ENCODE data around the gene KIAA1210. TPM values are rescaled to one million over a fixed set of nuclear protein-coding genes. Genes with fewer than 3 reads are reported as not detected.

Gene KIAA1210
- total RNA-seq, 1 donor from 2014 or later = not detected

DNA sequence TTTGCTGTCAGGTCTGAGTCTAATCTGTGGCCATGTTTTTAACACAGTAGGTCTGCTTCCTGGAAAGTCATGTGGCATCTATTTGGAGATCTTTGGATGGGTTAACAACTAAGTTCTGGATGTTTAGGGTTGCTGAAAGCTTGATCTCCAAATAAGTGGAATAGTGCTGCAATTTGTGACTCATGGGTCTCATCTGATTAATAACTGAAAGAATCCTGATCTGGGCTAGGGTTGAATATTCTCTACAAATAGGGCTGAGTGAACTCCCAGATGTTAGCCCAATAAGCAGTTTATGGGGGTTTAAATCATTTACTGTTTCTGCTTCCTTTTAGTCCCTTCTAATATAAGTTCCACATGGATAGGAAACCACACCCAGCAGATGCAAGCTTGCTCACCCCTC, 31.7 kb downstream of the KIAA1210 start:
- no peak for ATAC-seq
- intact Hi-C loops (cut with DNase I) = no loop called here
- no peak for DNase-seq (ENCODE audit: missing footprints)

DNA sequence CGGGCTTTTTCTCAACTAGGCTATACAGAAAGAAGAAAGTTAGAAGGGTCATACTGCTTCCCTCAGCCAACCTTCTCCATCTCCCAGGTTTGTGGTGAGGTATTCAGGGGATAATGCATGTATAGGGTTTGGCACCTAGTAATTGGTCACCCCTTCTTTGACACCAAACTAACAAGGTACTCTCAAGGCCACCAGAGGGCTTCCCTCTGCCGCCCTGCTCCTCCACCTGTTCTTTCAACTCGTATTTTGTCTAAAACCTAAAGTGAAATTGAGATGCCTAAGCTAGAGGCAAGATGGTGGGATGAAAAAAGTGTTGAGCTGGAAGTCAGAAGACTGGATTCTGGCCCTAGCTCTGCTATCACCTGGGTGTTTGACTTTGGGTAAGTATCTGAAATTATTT, 32.8 kb downstream of the KIAA1210 start:
- DNase-seq (ENCODE audit: missing footprints) (no peak), ATAC-seq (no peak)
- intact Hi-C loops (cut with DNase I) = no loop called here

DNA sequence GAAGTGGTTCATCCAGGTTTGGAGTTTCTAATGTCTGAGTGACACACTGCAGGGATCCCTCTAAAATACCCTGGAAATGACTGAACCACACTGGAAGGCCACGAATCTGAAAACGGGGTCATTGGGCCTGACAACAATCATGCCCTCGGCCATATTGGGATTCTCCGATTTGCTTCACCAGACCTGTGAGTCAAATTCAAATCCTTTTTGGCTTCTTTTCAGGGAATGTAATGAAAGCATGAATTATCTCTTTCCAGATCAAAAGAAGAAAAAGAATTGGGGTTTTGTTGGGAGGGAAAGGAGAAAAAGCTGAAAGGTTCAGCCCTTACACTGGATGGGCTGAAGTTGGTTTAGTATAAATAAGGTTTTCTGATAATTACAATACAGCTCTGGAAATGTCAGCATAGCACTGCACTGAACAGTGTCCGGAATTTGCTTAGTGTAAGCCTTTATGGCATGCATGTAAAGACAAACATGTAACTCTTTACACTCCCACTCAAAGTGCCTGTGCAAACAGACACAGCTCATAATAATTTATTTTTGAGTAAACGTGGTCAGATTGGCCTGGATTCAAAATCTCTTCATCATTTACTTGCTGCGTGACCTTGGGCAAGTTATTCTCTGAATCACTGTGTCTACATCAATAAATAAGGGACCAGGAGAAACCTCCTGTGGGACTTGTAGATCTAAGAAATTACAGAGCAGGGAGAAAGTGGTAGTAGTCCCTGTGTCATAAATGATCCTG, 33.4 kb downstream of the KIAA1210 start:
- ATAC-seq (no peak), DNase-seq (ENCODE audit: missing footprints) (no peak)
- intact Hi-C loops (cut with DNase I) = no loop called here

DNA sequence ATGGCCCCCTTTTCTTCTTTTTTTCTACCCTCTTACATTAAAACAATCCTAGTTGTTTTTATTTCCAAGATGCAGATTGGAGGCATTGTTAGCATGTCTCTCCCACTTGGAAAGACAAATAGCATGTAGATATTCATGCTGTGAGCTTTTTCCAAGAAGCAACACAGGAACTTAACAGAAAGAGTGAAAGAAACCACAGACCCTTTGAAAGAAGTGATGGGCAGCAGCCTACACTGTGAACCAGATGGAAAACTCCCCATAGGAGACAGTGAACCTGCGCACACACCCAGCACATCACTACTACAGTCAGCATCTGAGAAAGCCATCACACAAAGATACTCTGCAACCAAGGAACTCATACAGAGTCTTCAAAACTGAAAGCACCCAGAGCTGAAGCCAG, 37.0 kb downstream of the KIAA1210 start:
- ATAC-seq = no peak
- DNase-seq (ENCODE audit: missing footprints) = no peak
- intact Hi-C loops (cut with DNase I) = no loop called here

DNA sequence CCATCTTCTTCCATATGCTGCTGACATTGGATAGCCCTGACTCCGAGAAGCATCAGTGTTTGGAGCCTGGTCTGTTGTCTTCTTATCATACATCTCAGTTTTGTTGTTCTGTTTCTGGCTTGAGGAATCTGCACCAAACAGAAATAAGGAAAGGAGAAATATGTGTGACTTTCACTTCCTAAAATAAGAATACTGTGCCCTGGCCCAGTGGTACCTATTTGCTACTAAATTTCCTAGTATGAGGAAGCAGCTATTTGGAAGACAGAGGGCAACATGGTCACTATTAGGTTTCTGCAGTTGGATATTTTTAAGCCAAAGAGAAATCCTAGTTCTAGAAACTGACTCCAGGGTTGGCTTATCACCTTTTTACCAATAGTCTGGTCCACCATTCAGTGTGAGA, 38.0 kb downstream of the KIAA1210 start:
- DNase-seq (ENCODE audit: missing footprints) = no peak
- intact Hi-C loops (cut with DNase I) = no loop called here
- ATAC-seq = no peak

DNA sequence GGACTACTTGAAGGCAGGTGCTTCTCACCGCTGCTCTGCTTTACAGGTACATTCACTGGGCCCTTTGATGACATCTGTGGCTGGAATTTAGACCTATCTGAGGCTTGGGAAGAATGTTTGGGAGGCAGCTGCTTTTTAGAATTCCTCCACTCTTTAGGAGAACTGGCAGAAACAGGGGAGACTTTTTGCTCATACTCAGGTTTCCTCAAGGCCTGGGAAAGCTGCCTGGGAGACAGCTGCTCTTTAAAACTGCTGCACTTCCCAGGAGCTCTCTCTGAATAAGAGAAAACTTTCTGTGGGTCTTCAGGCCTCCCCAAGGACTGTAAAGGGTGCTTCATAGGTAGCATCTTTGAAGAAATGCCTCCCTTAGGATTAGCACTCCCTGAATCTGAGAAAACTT, 40.5 kb downstream of the KIAA1210 start:
- intact Hi-C loops (cut with DNase I) = no loop called here
- DNase-seq (ENCODE audit: missing footprints) (no peak), ATAC-seq (no peak)

DNA sequence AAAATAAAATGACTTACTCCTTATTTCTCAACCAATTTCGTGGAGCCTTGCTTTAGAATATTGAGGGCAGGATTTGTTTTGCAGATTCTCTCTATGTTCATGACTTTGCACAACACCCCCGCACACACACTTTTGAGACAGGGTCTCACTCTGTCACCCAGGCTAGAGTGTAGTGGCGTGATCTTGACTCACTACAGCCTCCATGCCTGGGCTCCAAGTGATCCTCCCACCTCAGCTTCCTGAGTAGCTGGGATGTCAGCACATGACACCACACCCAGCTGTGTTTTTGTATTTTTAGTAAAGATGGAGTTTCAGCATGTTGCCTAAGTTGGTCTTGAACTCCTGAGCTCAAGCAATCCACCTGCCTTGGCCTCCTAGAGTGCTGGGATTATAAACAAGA, 42.8 kb downstream of the KIAA1210 start:
- ATAC-seq (no peak), DNase-seq (ENCODE audit: missing footprints) (no peak)
- intact Hi-C loops (cut with DNase I) = no loop called here

DNA sequence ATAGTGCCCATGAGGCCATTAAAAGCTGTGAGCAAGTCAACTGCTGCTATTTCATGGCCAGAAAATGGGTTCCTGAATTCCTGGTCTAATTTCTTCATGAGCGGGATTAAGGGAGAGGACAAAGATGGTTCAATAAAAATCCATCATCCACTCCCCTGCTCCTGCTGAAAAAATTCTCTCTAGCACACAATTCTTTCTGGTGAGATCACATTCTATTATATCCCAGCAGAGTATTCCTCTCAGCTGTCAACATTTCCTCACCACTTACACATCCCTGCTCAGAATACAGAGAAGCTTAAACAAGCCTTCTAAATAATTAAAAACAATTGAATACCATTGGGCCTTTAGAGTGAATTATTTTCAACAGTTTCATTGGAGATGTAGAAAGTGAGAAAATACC, 45.3 kb downstream of the KIAA1210 start:
- no peak for DNase-seq (ENCODE audit: missing footprints)
- intact Hi-C loops (cut with DNase I) = no loop called here
- no peak for ATAC-seq

DNA sequence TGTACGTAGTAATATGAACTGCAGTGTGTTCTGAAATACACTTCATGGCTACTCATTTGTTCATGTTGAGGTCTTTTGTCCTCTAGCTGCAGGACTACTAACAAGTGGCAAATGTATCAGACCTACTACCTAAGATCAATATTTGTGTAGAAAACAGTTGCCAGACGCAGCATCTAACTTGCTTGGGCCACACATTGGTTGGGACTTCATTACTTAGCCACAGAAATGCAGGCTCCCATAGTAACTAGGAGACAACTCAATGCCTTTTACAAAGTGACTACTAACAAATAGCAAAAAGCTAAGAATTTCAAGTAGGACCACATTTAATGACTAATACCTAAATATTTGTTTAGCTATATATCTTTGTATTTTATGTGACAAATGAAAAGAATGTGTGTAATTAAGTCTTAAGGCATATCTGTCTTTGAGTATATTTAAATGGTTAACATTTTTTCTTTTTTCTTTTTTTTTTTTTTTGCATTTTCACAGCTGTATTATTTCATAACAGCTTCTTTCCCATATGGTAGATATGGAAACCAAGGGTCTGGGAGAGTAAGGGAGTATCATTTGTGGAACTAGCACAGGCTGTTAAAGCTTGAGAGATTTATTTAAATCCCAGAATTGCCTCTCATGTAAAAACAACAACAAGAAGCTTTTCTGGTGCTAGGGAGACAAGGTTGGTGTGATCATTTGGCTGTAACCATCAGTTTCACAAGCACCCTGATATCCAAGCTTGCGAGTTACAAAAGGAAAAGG, 52.2 kb downstream of the KIAA1210 start:
- ATAC-seq = no peak
- no peak for DNase-seq (ENCODE audit: missing footprints)
- intact Hi-C loops (cut with DNase I) = no loop called here

DNA sequence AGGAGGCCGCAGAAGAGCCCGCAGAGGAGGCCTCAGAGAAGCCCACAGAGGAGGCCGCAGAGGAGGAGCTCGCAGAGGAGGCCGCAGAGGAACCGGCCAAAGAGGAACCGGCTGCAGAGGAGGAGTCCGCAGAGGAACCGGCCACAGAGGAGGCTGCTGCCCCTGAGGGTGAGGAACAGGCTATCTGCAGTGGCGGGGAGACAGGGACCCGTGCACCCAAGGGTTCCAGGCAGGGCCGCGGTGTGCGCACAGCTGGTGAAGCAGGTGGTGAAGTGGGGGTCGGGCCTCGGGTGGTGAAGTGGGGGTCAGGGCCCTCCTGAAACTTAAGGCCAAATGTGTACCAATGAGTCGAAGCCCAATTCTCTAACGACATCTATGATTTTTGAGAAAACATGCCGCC, 53.7 kb downstream of the KIAA1210 start:
- intact Hi-C loops (cut with DNase I) = no loop called here
- DNase-seq (ENCODE audit: missing footprints) = no peak
- ATAC-seq = no peak

DNA sequence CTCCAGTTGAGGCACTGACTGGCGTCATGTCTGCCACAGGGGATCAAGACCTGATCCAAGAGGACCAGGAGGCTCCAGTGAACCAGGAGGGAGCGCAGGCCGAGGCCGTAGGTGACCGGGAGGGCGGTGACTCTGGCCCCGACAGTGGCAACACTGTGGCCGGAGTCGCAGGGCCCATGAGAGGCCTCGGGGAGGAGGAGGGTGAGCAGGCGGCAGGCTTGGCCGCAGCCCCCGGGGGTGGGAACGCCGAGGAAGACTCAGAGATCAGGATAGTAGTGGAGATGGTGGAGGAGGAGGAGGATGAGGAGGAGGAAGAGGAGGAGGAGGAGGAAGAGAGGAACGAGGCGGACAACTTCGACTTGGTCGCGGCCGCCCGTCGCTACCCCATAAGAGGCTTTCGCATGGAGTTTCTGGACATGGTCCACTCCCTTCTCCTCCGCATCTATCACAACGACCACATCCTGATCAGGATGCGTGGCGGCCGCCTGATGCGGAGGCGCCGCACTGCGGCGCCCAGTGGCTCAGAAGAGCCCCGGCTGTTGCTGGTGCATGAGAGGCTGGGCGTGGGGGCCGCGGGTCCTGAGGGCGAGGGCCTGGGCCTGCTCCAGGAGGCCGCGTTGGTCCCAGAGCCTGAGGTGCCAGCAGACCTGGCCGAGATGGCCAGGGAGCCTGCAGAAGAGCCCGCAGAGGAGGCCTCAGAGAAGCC, 54.3 kb downstream of the KIAA1210 start:
- ATAC-seq (no peak), DNase-seq (ENCODE audit: missing footprints) (no peak)
- intact Hi-C loops (cut with DNase I) = no loop called here

DNA sequence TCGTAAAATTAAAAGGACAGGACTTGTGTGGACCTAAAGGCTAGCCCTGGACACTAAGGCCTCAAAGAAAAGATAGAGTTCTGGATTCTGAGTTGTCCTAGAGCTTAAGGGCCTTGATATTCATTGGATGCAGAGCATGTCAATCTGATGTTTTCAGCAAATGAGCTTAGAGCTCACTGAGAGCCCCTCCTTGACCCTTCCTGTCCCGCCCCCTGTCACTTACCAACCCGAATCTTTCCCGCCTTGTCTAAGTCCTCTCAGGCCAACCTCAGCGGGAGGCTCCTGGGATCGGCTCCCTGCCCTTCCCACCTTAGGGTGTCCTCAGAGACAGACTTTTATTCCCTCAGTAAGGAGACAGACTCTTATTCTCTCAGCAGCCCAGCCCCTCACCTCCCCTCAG, 54.9 kb downstream of the KIAA1210 start, which contains the start of gene CT47C1:
Gene CT47C1 (plus strand): TSS at position 250 of the 400 bp plus-strand sequence. CDS start 233 bp downstream, outside the sequence.
- DNase-seq (ENCODE audit: missing footprints) = no peak
- intact Hi-C loops (cut with DNase I) = no loop called here
- no peak for ATAC-seq

DNA sequence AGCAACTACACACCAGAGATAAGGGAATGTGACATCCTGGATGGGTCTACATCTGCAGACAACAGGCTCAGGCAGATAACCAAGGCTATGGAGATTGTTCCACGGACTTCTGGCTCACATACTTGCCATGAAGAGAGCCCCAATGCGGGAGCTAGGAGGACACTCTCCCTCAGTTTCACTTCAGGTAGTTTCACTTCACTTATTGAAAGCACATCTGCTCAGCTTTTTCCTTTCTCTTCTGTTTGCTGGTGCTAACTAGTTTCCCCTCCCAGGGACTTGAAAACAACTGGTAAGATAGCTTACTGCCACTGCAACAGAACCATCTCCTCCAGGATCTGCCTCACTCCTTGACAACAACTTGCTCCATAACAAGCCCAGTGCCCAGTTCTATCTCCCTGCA, 56.2 kb downstream of the KIAA1210 start:
- intact Hi-C loops (cut with DNase I) = no loop called here

DNA sequence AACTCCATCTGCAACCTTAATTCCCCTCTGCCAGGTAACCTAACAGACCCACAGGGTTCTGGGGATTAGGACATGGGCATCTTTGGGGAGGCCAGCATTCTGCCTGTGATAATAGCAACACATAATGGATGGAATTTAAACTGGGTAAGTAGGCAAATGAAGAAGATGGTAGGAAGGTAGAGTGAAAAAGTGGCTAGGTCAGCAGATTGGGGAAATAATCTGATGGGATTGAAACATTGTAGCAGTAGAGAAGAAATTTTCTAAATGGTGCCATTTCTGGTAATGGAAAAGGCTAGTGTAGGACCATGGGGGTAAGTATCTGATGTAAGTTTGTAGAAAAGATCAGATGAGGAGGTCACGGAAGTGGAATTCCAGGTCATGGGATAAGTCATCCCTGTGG, 57.9 kb downstream of the KIAA1210 start:
- intact Hi-C loops (cut with DNase I) = no loop called here
- DNase-seq (ENCODE audit: missing footprints) = no peak
- no peak for ATAC-seq

More for the DNA sequence above, 56.2 kb downstream of the KIAA1210 start:
- ATAC-seq = no peak
- no peak for DNase-seq (ENCODE audit: missing footprints)

DNA sequence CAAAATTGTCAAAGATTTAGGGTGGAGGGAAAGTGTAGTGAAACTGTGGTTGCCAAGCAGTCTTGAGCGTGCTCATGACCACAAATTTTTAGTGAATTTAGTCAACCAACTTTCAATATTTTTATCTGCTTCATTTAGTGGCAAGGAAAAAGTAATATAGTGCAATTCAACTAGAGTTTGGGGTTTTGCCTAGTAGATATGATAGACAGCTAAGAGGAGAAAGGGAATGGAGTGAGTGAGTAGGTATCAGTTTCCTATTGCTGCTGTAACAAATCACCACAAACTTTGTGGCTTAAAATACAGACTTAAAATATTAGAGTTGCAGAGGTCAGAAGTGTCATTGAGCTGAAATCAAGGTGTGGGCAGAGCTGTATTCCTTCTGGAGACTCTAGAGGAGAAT, 58.5 kb downstream of the KIAA1210 start:
- intact Hi-C loops (cut with DNase I) = no loop called here
- ATAC-seq (no peak), DNase-seq (ENCODE audit: missing footprints) (no peak)

DNA sequence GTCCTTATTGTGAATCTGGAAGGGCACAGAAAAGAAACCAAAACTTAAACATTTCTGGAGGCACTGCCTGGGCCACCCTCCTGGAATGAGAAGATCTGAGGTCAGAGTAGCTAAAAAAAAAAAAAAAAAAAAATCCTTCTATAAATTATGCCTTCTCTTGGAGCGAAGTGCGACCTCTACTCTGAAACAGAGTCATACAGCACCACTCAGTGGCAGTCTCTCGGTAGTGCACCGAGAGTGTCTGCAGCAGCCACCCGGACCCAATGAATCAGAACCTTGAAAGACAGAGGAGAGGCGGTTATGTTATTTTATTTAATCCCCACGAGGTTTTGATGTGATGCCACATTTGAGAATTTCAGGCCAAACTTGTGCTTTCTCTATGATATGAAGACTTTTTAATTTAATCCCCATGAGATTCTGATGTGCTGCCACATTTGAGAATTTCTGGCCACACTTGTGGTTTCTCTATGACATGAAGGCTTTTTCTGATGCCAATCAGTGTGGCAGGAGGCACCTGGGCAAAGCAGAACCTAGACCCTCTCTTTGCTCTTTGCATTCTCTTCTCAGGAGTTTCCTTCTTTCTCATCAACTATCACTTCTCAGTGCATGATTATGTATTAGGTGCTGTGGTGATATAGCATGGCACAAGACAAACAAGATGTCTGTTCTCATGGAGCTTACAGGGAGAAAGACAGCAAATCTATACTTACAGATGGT, 60.4 kb downstream of the KIAA1210 start:
- ATAC-seq = peak; percentile 72
- intact Hi-C loops (cut with DNase I) = loop anchor here (2.0 kb wide), 2 partner anchors 62 to 218 kb away; no protein-coding TSS in a partner anchor
- DNase-seq (ENCODE audit: missing footprints) = no peak

DNA sequence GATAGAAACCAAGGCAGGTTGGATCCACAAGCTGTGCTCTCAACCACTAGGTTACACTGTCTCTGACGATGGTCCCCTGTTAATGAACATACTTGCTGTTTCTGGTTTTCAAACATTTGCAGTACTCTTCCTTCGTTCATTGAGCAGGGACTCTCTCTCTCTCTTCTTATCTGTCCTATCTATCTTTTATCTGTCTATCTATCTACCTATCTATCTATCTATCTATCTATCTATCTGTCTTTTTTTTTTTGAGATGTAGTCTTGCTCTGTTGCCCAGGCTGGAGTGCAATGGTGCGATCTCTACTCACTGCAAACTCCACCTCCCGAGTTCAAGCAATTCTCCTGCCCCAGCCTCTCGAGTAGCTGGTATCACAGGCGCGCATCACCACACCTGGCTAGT, 64.2 kb downstream of the KIAA1210 start:
- DNase-seq (ENCODE audit: missing footprints) = no peak
- no peak for ATAC-seq
- intact Hi-C loops (cut with DNase I) = no loop called here

DNA sequence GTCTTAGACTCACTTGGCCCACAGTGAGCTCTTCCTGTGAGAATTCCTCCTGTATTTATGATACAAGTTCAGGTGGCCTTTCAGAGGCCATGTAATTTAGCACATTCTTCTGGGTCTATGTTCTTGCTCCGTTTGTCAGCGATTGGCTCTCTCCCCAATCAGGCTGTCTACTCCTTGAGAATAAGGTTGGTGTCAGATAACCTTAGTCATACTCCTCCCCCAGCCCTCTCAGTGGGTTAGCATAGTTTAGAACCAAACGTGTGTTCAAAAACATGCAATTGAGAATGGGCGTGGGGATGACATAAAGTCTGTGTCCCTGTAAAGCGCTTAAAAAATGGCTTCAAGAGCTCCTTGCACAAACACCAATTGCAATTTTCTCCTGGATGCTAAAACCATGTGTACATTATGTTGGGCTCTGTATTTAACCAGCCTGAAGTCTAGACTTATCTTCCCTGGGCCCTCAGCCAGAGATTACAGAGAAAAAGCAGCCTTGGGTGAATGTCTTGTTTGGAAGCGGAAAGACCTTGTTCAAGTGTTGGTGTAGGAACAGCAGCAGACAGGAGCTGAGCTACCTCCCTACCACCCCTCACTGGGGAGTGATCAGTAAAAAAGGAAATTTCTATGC, 64.8 kb downstream of the KIAA1210 start:
- intact Hi-C loops (cut with DNase I) = no loop called here
- DNase-seq (ENCODE audit: missing footprints) (no peak), ATAC-seq (no peak)

DNA sequence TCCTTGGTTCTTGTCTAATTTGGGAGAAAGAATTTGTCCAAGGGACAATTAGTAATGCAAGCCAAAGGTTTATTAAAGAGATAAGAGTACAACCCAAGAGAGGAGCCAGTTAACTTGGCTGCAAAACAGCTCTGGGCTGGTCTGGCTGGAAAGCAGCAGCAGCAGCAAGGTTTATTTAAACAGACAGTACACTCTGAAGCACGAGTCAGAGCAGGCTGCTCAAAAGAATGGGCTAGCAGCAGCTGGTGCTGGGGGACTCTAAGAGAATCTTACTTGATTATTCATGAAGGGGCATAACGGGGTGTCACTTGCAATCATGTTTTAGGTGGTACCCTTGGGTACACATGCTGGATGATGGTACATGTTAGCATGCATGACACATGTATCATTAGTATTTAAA, 71.9 kb downstream of the KIAA1210 start:
- intact Hi-C loops (cut with DNase I) = no loop called here

More for the DNA sequence above, 71.9 kb downstream of the KIAA1210 start:
- ATAC-seq (peak; percentile 93), DNase-seq (ENCODE audit: missing footprints) (no peak)
